H9 (cell line): ENCODE data around the gene MREG. TPM values are rescaled to one million over a fixed set of nuclear protein-coding genes. Genes with fewer than 3 reads are reported as not detected.

ENCODE experiments used
- DNase-seq: peaks from one replicate; pipeline ENCODE4 v3.0.0-alpha.2; 2017
- H2AFZ ChIP-seq: one replicate; pipeline ENCODE4 v1.6.1; 2013; ENCODE audit warnings: mild to moderate bottlenecking, low read length, control low read depth, moderate library complexity
- H2AK5ac ChIP-seq: 2 replicates; pipeline ENCODE4 v1.6.1; 2013; ENCODE audit warnings: low read length, control low read depth, mixed read lengths; ENCODE audit not compliant: insufficient read length
- H2BK120ac ChIP-seq: one replicate; pipeline ENCODE4 v1.6.1; 2013; ENCODE audit warnings: low read depth, mild to moderate bottlenecking, low read length, control low read depth, inconsistent platforms; ENCODE audit not compliant: poor library complexity, severe bottlenecking
- H2BK12ac ChIP-seq: 2 replicates; pipeline ENCODE4 v1.6.1; 2013; ENCODE audit warnings: low read length, control low read depth, mixed read lengths, low read depth; ENCODE audit not compliant: insufficient read length
- H2BK15ac ChIP-seq: 2 replicates; pipeline ENCODE4 v1.6.1; 2013; ENCODE audit warnings: low read depth, low read length, control low read depth
- H2BK20ac ChIP-seq: one replicate; pipeline ENCODE4 v1.6.1; 2013; ENCODE audit warnings: low read depth, mild to moderate bottlenecking, low read length, control low read depth, inconsistent platforms; ENCODE audit not compliant: poor library complexity, severe bottlenecking
- H2BK5ac ChIP-seq: 2 replicates; pipeline ENCODE4 v1.6.1; 2013; ENCODE audit warnings: low read length, control low read depth, mixed read lengths; ENCODE audit not compliant: insufficient read length
- H3K14ac ChIP-seq: 2 replicates; pipeline ENCODE4 v1.6.1; 2013; ENCODE audit warnings: low read length, control low read depth; ENCODE audit not compliant: insufficient read depth
- H3K18ac ChIP-seq: 2 replicates; pipeline ENCODE4 v1.6.1; 2013; ENCODE audit warnings: low read depth, mild to moderate bottlenecking, mixed read lengths, low read length, control low read depth; ENCODE audit not compliant: insufficient read length
- H3K23ac ChIP-seq: 2 replicates; pipeline ENCODE4 v1.6.1; 2013; ENCODE audit warnings: low read length, control low read depth, mixed read lengths, low read depth; ENCODE audit not compliant: insufficient read length
- H3K23me2 ChIP-seq: 2 replicates; pipeline ENCODE4 v1.6.1; 2013; ENCODE audit warnings: low read depth, mild to moderate bottlenecking, mixed read lengths, low read length, control low read depth; ENCODE audit not compliant: insufficient read length, poor library complexity, severe bottlenecking
- H3K27ac ChIP-seq: 2 replicates; pipeline ENCODE4 v1.5.1; 2013; ENCODE audit warnings: low read length, control low read depth, mixed read lengths, low read depth; ENCODE audit not compliant: insufficient read length
- H3K27me3 ChIP-seq: 2 replicates; pipeline ENCODE4 v1.6.1; 2013; ENCODE audit warnings: low read length, control low read depth, inconsistent platforms; ENCODE audit not compliant: insufficient read depth
- H3K4ac ChIP-seq: 2 replicates; pipeline ENCODE4 v1.6.1; 2013; ENCODE audit warnings: low read depth, mild to moderate bottlenecking, control low read depth, inconsistent platforms, low read length, moderate library complexity
- H3K4me1 ChIP-seq: 2 replicates; pipeline ENCODE4 v1.6.1; 2013; ENCODE audit warnings: low read length, control low read depth, inconsistent platforms; ENCODE audit not compliant: insufficient read depth
- H3K4me2 ChIP-seq: 2 replicates; pipeline ENCODE4 v1.6.1; 2013; ENCODE audit warnings: low read length, control low read depth, mixed read lengths; ENCODE audit not compliant: insufficient read length, insufficient read depth
- H3K56ac ChIP-seq: 2 replicates; pipeline ENCODE4 v1.6.1; 2013; ENCODE audit warnings: low read depth, mild to moderate bottlenecking, mixed read lengths, low read length, control low read depth; ENCODE audit not compliant: insufficient read length
- H3K79me1 ChIP-seq: 2 replicates; pipeline ENCODE4 v1.6.1; 2013; ENCODE audit warnings: low read depth, mild to moderate bottlenecking, moderate library complexity, low read length, control low read depth, inconsistent platforms; ENCODE audit not compliant: insufficient read depth, poor library complexity, severe bottlenecking
- H3K79me2 ChIP-seq: 2 replicates; pipeline ENCODE4 v1.6.1; 2013; ENCODE audit warnings: low read length, control low read depth, inconsistent platforms; ENCODE audit not compliant: insufficient read depth
- H3K9ac ChIP-seq: 2 replicates; pipeline ENCODE4 v1.6.1; 2013; ENCODE audit warnings: low read length, control low read depth, mixed read lengths; ENCODE audit not compliant: insufficient read length; ENCODE audit errors: extremely low read depth
- H3K9me3 ChIP-seq: one replicate; pipeline ENCODE4 v1.6.1; 2013; ENCODE audit warnings: low read depth, low read length, inconsistent platforms; ENCODE audit not compliant: control insufficient read depth
- H3T11ph ChIP-seq: one replicate; pipeline ENCODE4 v1.6.1; 2013; ENCODE audit warnings: mild to moderate bottlenecking, low read length, control low read depth, inconsistent platforms
- H4K20me1 ChIP-seq: one replicate; pipeline ENCODE4 v1.6.1; 2013; ENCODE audit not compliant: control insufficient read depth, insufficient read length, insufficient read depth
- H4K5ac ChIP-seq: 2 replicates; pipeline ENCODE4 v1.6.1; 2013; ENCODE audit warnings: low read depth, mild to moderate bottlenecking, mixed read lengths, low read length, control low read depth; ENCODE audit not compliant: insufficient read length
- H4K8ac ChIP-seq: replicated peaks from 2 replicates; pipeline ENCODE4 v1.6.1; 2013; ENCODE audit warnings: low read length, control low read depth, mixed read lengths, low read depth; ENCODE audit not compliant: insufficient read length
- H4K91ac ChIP-seq: 2 replicates; pipeline ENCODE4 v1.6.1; 2013; ENCODE audit warnings: low read depth, mild to moderate bottlenecking, moderate library complexity, mixed read lengths, low read length, control low read depth; ENCODE audit not compliant: insufficient read length
- H3K27ac Mint-ChIP-seq, 3 experiments: 2 replicates in 2 of 3; 3 replicates in 1 of 3; pipeline ENCODE4 v1.8.0; 2020 to 2021; ENCODE audit warnings: mixed read lengths in 3 of 3, mild to moderate bottlenecking in 1 of 3, moderate library complexity in 1 of 3
- H3K27me3 Mint-ChIP-seq: 2 replicates; pipeline ENCODE4 v1.8.0; 2021; ENCODE audit warnings: low read depth, mild to moderate bottlenecking, moderate library complexity, mixed read lengths
- H3K36me3 Mint-ChIP-seq, 3 experiments: 2 replicates in 2 of 3; 3 replicates in 1 of 3; pipeline ENCODE4 v1.8.0; 2020 to 2021; ENCODE audit warnings: low read depth in 3 of 3, mixed read lengths in 3 of 3; ENCODE audit not compliant: insufficient read depth in 1 of 3
- H3K4me1 Mint-ChIP-seq, 2 experiments: 2 replicates each; pipeline ENCODE4 v1.8.0; 2020; ENCODE audit warnings: mixed read lengths in 2 of 2
- H3K4me3 Mint-ChIP-seq, 2 experiments: 2 replicates in 1 of 2; 3 replicates in 1 of 2; pipeline ENCODE4 v1.8.0; 2020 to 2021; ENCODE audit warnings: mild to moderate bottlenecking in 2 of 2, mixed read lengths in 2 of 2, moderate library complexity in 1 of 2
- H3K9me3 Mint-ChIP-seq, 2 experiments: 2 replicates in 1 of 2; 3 replicates in 1 of 2; pipeline ENCODE4 v1.8.0; 2020; ENCODE audit warnings: mild to moderate bottlenecking in 2 of 2, mixed read lengths in 2 of 2, moderate library complexity in 1 of 2
- WGBS: extraction: QIAGEN DNeasy Blood & Tissue Kit; methylation state at CpG from one replicate; pipeline ENCODE4 v1.1.7; 2013; ENCODE audit warnings: missing lambda C conversion rate, low lambda C conversion rate, mixed read lengths; ENCODE audit not compliant: insufficient read length; ENCODE audit errors: extremely low coverage; 5-methylcytosine and 5-hydroxymethylcytosine counted together
- total RNA-seq: library from RNA; stranded (reverse); gene quantifications from 2 replicates; pipeline ENCODE4 v1.2.1, GENCODE V29; 2021
- TF ChIP-seq, protein P1 (sequence below): fragments of 200-600 bp; sonication (generic); conservative IDR thresholded peaks from 3 replicates; pipeline ENCODE4 v1.8.0; 2021; ENCODE audit warnings: antibody characterized with exemption, mild to moderate bottlenecking

The MREG gene
- total RNA-seq, 1 experiment from 2014 or later, result 21.8 TPM

- Histone ChIP-seq H2BK120ac (no peak overlapping the region), H3K27me3 (no peaks in the 10 kb centered on the region), H3K9me3 (no peaks in the 10 kb centered on the region), H2AFZ (no peak overlapping the region), H3K14ac (no peak overlapping the region), H2BK15ac (no peak overlapping the region), H4K91ac (no peak overlapping the region), H3K23ac (no peak overlapping the region), H2BK20ac (no peak overlapping the region), H3K56ac (no peak overlapping the region), H3K79me1 (no peaks in the 10 kb centered on the region), H2BK12ac (no peak overlapping the region), H3K79me2 (peaks cover 4% of the 10 kb centered on the region; the same call in 1 of the 2 replicates), H3K27ac (no peak overlapping the region), H3K4ac (no peak overlapping the region), H3K4me1 (no peaks in the 10 kb centered on the region; the same call in none of the 2 replicates), H3K23me2 (no peaks in the 10 kb centered on the region), H4K20me1 (no peaks in the 10 kb centered on the region), H4K8ac (no peak overlapping the region), H2AK5ac (no peak overlapping the region), H2BK5ac (no peak overlapping the region), H3K18ac (no peak overlapping the region), H4K5ac (no peak overlapping the region), H3K9ac (no peak overlapping the region), H3K4me2 (no peak overlapping the region), H3T11ph (no peak overlapping the region)
- Mint-ChIP-seq H3K36me3 (peaks cover 47 to 59% (median 50%) of the 10 kb centered on the region in 3 experiments), H3K4me1 (peaks cover 5 to 8% of the 10 kb centered on the region in 2 experiments; a peak in 3 of 4 replicates), H3K27ac (no peak overlapping the region), H3K27me3 (no peaks in the 10 kb centered on the region), H3K9me3 (peaks cover 30 to 36% of the 10 kb centered on the region in 2 experiments), H3K4me3 (no peak overlapping the region)
- TF ChIP-seq, protein P1, sequence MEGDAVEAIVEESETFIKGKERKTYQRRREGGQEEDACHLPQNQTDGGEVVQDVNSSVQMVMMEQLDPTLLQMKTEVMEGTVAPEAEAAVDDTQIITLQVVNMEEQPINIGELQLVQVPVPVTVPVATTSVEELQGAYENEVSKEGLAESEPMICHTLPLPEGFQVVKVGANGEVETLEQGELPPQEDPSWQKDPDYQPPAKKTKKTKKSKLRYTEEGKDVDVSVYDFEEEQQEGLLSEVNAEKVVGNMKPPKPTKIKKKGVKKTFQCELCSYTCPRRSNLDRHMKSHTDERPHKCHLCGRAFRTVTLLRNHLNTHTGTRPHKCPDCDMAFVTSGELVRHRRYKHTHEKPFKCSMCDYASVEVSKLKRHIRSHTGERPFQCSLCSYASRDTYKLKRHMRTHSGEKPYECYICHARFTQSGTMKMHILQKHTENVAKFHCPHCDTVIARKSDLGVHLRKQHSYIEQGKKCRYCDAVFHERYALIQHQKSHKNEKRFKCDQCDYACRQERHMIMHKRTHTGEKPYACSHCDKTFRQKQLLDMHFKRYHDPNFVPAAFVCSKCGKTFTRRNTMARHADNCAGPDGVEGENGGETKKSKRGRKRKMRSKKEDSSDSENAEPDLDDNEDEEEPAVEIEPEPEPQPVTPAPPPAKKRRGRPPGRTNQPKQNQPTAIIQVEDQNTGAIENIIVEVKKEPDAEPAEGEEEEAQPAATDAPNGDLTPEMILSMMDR, result no peak
- DNase-seq, result no peak
- no CpG with 5 or more reads among the region's 2 CpGs for WGBS
Observed at GRCh38 chr2:215984661-215985060, 28.7 kb downstream of the MREG start.
